ENCODE results near the gene ZBTB3.
"Not testable (repeated sequence)": the region's sequence is repeated elsewhere in the genome, so short reads cannot be mapped to it uniquely, and the experiment has no call there.

Gene ZBTB3

GRCh38 chr11:62753736-62754603, at the start of gene ZBTB3:
TSS of gene ZBTB3 (minus strand) at chr11:62754160. CDS start at chr11:62753664, 496 bp downstream.
- peak; percentile 96 for DNase-seq

GRCh38 chr11:62801071-62801470, 47.1 kb upstream of the ZBTB3 start:
- no peak for DNase-seq

GRCh38 chr11:62799486-62799885, 45.5 kb upstream of the ZBTB3 start:
- no peak for DNase-seq

DNA sequence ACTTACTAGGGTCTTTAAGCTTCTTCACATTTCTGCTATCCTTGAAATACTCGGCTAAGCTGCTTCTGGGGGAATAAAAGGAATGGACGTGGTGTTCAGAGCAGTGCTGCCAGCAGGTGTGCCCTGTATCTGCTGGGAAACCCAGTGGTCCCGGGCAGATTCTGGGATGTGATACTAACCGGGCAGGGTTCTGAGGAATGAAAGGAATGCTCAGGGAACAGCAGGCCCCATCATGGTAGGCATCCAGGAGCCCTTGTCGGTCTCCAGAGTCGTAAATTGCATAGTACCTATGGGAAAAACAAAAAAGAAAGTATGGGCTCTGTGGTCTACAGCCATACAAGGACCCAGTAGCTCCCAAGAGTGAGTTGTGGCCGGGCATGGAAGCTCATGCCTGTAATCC, 42.3 kb upstream of the ZBTB3 start:
- no peak for DNase-seq

GRCh38 chr11:62794201-62794775, 40.3 kb upstream of the ZBTB3 start:
- no peak for DNase-seq

DNA sequence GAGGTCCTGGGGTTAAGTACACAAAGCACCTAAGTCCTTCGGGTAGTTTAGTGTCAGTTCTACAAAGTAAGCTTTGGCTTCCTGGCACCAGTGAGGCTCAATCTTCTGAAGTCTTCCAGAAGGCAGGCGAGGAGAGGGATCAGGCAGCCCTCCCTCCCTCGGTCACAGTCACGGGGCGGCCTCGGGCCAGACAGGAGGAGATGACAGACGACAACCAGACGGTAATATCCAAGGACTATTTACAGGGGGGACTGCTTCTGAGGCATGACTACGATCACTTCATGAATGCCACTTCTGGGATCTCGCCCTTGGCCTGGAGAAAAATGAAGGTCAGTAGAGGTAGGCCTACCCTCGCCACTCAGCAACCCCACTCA, 38.2 kb upstream of the ZBTB3 start:
- DNase-seq: no peak

DNA sequence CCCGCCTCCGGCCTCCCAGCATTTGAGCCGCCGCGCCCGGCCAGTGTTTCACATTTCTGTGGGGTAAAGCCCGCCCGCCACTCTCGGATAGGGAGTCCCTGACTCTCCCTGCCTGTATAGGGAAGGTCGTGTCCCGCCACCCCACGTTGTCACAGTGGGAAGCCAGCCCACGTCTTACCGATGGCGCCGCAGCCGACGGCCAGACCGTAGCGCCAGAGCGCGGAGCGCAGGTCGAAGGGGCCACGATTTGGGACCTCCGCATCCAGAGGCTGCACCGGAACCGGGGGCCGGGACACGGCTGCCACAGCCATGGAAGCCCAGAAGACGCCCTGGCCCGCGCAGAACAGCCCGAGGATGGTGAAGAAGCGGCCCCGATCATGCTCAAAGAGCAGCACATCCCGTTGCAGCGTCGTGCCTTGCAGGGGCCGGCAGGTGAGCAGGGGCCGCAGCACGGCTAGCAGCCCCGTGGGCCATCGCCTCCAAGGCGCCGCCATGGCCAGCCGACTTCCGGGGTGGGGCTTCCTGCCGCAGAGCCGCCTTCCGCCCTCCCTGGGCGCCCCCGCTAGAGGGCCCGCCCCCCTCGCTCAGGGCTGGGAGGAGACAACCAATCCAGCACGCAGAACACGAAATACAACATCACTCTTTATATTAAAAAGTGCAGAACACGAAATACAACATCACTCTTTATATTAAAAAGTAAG, 37.7 kb upstream of the ZBTB3 start, which contains the start of gene TMEM223:
TSS of gene TMEM223 (minus strand) at position 506 of the 701 bp plus-strand sequence. CDS start at position 494, 12 bp downstream.
- peak; percentile 89 for DNase-seq

GRCh38 chr11:62789576-62789975, 35.6 kb upstream of the ZBTB3 start:
- no peak for DNase-seq

- no peak for DNase-seq
Observed at GRCh38 chr11:62788991-62789390, 35.0 kb upstream of the ZBTB3 start.

DNA sequence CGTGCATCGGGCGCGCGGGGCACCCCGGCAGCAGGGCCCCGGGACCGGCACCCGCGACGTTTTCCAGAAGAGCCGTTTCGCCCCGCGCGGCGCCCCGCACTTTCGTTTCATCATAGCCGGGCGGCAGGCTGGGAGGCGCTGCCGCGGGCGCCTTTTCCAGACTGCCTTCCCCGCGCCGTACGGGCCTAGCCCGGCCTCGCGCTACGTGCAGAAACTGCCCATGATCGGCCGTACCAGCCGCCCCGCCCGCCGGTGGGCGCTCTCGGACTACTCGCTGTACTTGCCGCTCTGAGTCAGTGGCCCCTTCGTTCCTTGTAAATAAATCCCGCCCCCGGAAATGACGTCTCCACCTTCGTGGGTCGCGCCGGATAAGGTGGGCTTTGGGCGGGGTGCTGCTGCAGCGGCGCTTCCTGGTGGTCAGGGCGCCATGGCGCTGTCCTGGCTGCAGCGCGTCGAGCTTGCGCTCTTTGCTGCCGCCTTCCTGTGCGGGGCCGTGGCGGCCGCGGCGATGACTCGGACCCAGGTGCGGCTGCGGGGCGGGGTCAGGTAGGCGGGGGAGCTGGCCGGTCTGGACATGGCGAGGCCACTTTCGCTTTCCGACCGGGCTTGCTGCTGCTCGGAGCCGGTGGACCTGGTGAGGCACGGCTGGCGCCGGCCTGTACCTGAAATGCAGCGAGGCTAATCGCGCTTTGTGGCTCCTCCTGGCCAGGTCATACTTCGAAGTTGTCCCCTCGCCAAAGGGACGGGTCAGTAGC, 33.2 kb upstream of the ZBTB3 start, which contains the start of gene TMEM179B:
TSS of gene TMEM179B (plus strand) at position 398 of the 755 bp plus-strand sequence. CDS start at position 428, 30 bp downstream.
- peak; percentile 97 for DNase-seq

DNA sequence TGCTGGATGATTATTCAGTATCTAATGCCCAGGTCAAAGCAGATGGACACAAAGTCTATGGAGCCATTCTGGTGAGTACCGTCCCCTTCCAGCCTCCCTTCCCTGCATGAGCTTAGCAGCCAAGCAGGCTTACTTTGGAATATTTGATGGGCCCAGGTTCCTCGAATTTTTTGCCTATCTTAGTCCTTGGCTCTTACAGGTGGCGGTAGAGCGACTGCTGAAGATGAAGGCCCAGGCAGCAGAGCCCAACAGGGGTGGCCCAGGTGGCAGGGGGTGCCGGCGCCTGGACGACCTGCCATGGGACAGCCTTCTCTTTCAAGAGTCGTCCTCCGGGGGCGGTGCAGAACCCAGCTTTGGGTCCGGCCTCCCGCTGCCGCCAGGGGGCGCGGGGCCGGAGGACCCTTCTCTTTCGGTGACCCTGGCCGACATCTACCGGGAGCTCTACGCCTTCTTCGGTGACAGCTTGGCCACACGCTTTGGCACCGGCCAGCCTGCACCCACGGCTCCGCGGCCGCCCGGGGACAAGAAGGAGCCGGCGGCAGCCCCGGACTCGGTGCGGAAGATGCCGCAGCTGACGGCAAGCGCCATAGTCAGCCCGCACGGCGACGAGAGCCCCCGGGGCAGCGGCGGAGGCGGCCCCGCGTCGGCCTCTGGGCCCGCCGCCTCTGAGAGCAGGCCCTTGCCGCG, 32.5 kb upstream of the ZBTB3 start:
- peak; percentile 78 for DNase-seq

DNA sequence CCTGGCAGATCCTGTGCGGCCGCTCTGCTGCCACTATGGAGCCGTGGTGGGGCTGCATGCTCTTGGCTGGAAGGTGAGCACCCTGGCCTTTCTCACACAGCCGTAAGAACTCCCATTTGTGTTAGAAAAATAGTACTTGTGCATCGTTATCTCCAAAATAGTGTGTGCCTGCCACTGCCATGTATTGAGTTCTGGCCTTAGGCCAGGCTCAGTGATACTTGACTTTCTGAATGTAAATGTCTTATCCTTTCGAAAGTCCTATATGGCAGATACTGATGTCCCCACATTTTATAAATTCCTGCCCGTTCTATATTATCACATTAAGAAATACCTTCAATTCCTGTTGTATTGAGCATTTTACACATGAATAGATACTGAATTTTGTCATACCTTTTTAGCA, 28.8 kb upstream of the ZBTB3 start:
- DNase-seq: no peak

DNA sequence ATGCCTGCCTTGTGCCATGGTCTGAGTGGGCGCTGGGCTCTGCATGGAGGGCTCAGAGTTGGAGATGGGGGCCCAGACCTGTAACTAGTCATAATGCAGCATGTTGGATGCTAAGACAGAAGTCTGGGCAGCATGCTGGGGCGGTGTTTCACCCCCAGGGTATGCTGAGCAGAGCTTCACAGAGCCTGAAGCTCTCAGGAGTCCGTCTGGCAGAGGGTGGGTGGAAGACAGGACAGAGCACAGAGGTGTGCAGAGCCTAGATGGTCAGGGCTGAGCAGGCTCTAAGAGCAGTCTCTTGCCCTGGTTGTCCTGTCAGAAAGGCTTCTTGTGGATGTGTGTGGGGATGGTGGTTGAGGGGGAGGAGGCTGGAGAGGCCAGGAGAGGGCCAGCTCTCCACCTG, 24.5 kb upstream of the ZBTB3 start:
- DNase-seq: no peak

DNA sequence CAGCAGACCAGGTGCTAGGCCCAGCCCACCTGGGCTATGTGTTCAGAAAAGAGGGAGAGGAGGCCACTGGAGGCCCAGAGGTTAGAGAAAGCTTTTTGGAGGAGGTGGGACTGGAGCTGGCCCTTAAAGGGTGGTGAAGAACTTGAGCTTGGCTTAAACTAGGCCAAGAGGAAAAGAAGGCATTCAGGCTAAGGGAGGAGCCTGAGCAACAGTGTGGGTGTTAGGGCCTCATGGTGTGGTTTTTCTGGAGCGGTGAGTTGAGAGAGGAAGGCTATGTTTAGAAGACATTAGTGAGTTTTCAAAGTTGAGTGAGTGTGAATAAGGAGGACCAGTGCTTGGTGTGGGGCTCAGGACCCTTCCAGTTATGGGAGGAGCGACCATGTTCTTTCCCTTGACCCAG, 23.4 kb upstream of the ZBTB3 start:
- no peak for DNase-seq

- no peak for DNase-seq
Observed at GRCh38 chr11:62775646-62776045, 21.7 kb upstream of the ZBTB3 start.

DNA sequence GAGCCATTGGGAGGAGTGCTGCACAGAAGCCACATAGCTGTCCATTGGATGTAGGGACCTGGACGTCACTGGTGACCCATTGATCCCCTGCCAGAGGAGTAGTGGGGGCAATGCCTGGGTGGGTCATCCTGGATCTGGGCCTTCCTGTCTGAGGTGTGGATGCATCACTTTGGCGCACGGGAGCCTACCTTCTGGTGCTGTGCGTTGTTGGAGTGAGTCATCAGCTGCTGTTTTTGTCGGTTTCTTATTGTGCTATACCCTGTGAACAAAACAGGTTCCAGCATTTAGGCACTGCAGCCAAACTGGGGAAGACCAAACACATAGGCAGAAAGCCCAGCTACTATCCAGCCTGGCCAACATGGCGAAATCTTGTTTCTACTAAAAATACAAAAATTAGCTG, 20.4 kb upstream of the ZBTB3 start:
- DNase-seq: no peak

DNA sequence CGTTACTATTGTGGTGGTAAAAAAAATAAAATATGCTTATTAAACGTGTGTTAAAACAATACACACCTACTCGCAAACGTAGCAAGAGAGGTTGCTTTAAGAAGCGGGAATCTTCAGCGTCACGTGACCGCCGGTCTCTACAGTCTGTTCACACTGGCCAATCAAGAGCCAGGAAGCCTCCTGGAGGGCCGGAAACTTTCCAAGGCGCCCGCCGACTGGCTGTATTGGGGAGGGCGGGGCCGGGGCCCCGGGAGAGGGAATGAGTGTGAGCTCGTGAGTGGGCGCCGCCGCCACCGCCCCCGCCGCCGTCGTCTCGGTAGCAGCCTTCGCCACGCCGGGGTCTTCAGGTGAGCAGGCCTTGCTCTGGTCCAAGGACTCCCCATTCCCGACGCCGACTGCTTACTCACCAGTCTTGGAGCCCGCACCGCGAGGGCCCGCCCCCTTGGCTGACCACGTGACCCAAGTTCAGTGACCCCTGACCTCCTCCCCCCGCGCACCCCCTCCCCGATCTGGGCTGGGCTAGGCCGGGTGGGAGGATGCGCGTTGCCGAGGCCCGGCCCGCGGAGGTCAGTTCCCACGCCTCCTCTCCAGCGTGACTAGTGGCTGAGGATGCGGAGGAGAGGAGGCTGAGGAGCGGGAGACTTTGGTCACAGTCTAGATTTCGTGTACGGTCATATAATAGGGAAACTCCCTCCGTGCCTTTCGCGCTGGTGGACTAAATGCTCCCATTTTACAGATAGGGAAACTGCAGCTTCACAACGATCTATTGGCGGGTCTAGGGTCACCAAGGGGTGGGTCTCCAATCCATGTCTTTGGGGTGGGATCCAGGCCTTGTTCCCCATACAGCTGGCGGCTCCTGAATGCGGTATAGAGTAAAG, 17.4 kb upstream of the ZBTB3 start, which contains the start of gene TAF6L:
TSS of gene TAF6L (plus strand) at position 253 of the 878 bp plus-strand sequence. CDS start 4,388 bp downstream, outside the sequence.
- DNase-seq: peak; percentile 87

GRCh38 chr11:62770778-62771143, 16.8 kb upstream of the ZBTB3 start:
- no peak for DNase-seq

GRCh38 chr11:62760867-62761227, 6.9 kb upstream of the ZBTB3 start:
- DNase-seq: not testable (repeated sequence)

GRCh38 chr11:62757846-62758788, 4.2 kb upstream of the ZBTB3 start:
- DNase-seq: no peak

All from activated CD4-positive, alpha-beta T cell treated with anti-CD3 and anti-CD28 coated beads, Interleukin-2, amount 50 U/mL, for 1 hour (primary cell).